Endothelial cell of umbilical vein (primary cell): ENCODE data around the gene BCL10. TPM values are rescaled to one million over a fixed set of nuclear protein-coding genes. Genes with fewer than 3 reads are reported as not detected.

Experiments used
- BruUV-seq: library from RNA; stranded (reverse); fragments of 400-500 nt; replicated peaks from 2 replicates; lab custom pipeline; 2021; lab: Mats Ljungman, UMichigan
- CTCF ChIA-PET: fragments of 300-600, 350-600 bp; sonication (Branson Sonifier 250); formaldehyde crosslinking; loops from one replicate; lab custom pipeline; 2021; ENCODE audit warnings: antibody characterized with exemption, inconsistent platforms; lab: Charles Lee
- POLR2A ChIA-PET: fragments of 300-600, 350-600 bp; sonication (Branson Sonifier 250); formaldehyde crosslinking; loops from one replicate; lab custom pipeline; 2021; ENCODE audit warnings: antibody characterized with exemption, inconsistent platforms; lab: Charles Lee
- DNase-seq: peaks from one replicate; pipeline ENCODE4 v3.0.0-alpha.2; 2011; ENCODE audit warnings: low read depth, low spot score
- FAIRE-seq: peaks from 2 replicates; lab custom pipeline; 2011; peaks lifted over from hg19 to GRCh38; lab: Jason Lieb, UNC
- H2AFZ ChIP-seq: 2 replicates; pipeline ENCODE4 v1.6.0; 2012; ENCODE audit warnings: low read depth, low read length, control low read depth, inconsistent platforms
- H3K27ac ChIP-seq: 2 replicates; pipeline ENCODE4 v1.5.1; 2011; ENCODE audit warnings: low read depth, mild to moderate bottlenecking, control low read depth, low read length, moderate library complexity; ENCODE audit not compliant: insufficient read depth
- H3K27me3 ChIP-seq, 2 experiments: 2 replicates each; pipeline versions ENCODE4 v1.6.0 to v1.6.1; 2011; ENCODE audit warnings: low read length in 2 of 2, mixed read lengths in 1 of 2; ENCODE audit not compliant: control insufficient read depth in 2 of 2, insufficient read depth in 2 of 2
- H3K36me3 ChIP-seq, 2 experiments: 2 replicates in 1 of 2; 3 replicates in 1 of 2; pipeline ENCODE4 v1.5.1; 2011; ENCODE audit warnings: low read length in 2 of 2, mild to moderate bottlenecking in 1 of 2, moderate library complexity in 1 of 2; ENCODE audit not compliant: control insufficient read depth in 2 of 2, insufficient read depth in 2 of 2; ENCODE audit errors: extremely low read depth in 1 of 2
- H3K4me1 ChIP-seq: 3 replicates; pipeline ENCODE4 v1.5.1; 2011; ENCODE audit warnings: mild to moderate bottlenecking, low read length; ENCODE audit not compliant: control insufficient read depth, insufficient read depth; ENCODE audit errors: extremely low read depth
- H3K4me2 ChIP-seq: 2 replicates; pipeline ENCODE4 v1.6.1; 2011; ENCODE audit warnings: low read length, control low read depth, mixed read lengths; ENCODE audit not compliant: insufficient read depth
- H3K4me3 ChIP-seq, 3 experiments: fragments of 200-600 bp in 1 of 3; sonication (generic), shearing (Covaris generic) in 1 of 3; replicated peaks in 1 of 3; 2 replicates each; pipeline ENCODE4 v1.5.1; 2011 to 2016; ENCODE audit warnings: control low read depth in 3 of 3, low read length in 3 of 3, mild to moderate bottlenecking in 2 of 3, inconsistent platforms in 1 of 3, low read depth in 1 of 3, moderate library complexity in 1 of 3; ENCODE audit not compliant: insufficient read depth in 1 of 3
- H3K79me2 ChIP-seq: 2 replicates; pipeline ENCODE4 v1.6.0; 2012; ENCODE audit warnings: low read length, inconsistent platforms; ENCODE audit not compliant: control insufficient read depth, insufficient read depth
- H3K9ac ChIP-seq: replicated peaks from 2 replicates; pipeline ENCODE3; 2011; ENCODE audit warnings: low read length, control low read depth; ENCODE audit not compliant: insufficient read depth; ENCODE audit errors: extremely low read depth
- H3K9me1 ChIP-seq: replicated peaks from 3 replicates; pipeline ENCODE4 v1.6.0; 2011; ENCODE audit warnings: mild to moderate bottlenecking, low read length; ENCODE audit not compliant: control insufficient read depth, insufficient read depth; ENCODE audit errors: extremely low read depth
- H3K9me3 ChIP-seq: replicated peaks from 2 replicates; pipeline ENCODE4 v1.5.1; 2012; ENCODE audit warnings: low read length, inconsistent platforms; ENCODE audit not compliant: control insufficient read depth, insufficient read depth
- H4K20me1 ChIP-seq: replicated peaks from 2 replicates; pipeline ENCODE3; 2011; ENCODE audit warnings: mild to moderate bottlenecking, low read length; ENCODE audit not compliant: control insufficient read depth, insufficient read depth; ENCODE audit errors: extremely low read depth
- EZH2 ChIP-seq: IDR thresholded peaks from 2 replicates; pipeline ENCODE4 v1.6.1; 2012; ENCODE audit warnings: borderline replicate concordance, low read depth, mild to moderate bottlenecking, moderate library complexity, low read length, inconsistent platforms; ENCODE audit not compliant: severe bottlenecking
- FOS ChIP-seq: IDR thresholded peaks from 2 replicates; pipeline ENCODE4 v1.6.1; 2011; ENCODE audit warnings: mild to moderate bottlenecking, low read length, moderate library complexity, borderline replicate concordance; ENCODE audit not compliant: insufficient read depth
- GATA2 ChIP-seq: IDR thresholded peaks from 2 replicates; pipeline ENCODE4 v1.7.0; 2011; ENCODE audit warnings: low read depth, mild to moderate bottlenecking, moderate library complexity, mixed read lengths, low read length; ENCODE audit not compliant: insufficient read length, insufficient read depth
- JUN ChIP-seq: IDR thresholded peaks from 2 replicates; pipeline ENCODE4 v1.6.1; 2011; ENCODE audit warnings: borderline replicate concordance, low read depth; ENCODE audit not compliant: insufficient read length, insufficient read depth
- MYC ChIP-seq: IDR thresholded peaks from one replicate; pipeline ENCODE4 v1.6.1; 2011; ENCODE audit warnings: mild to moderate bottlenecking, low read depth, low read length
- POLR2A ChIP-seq: IDR thresholded peaks from 2 replicates; pipeline ENCODE4 v1.6.1; 2012; ENCODE audit warnings: low read depth, mild to moderate bottlenecking, control low read depth, low read length
- POLR2AphosphoS5 ChIP-seq: IDR thresholded peaks from 2 replicates; pipeline ENCODE4 v1.6.1; 2012; ENCODE audit warnings: low read depth, mild to moderate bottlenecking, control low read depth, low read length, moderate library complexity; ENCODE audit not compliant: insufficient read depth
- dilution Hi-C: fragments of 300-500 bp; cut with MboI; formaldehyde crosslinking; loops from one replicate; pipeline ENCODE4 v1.15.0; 2019; ENCODE audit warnings: low sequenced_read_pairs; ENCODE audit not compliant: extremely low pct_ligation_motif_present
- intact Hi-C: fragments of 100-400 bp; cut with micrococcal nuclease; formaldehyde crosslinking; loops from one replicate; pipeline ENCODE4 v1.10.0; 2022
- polyA plus RNA-seq, 4 experiments: library from polyadenylated mRNA; depleted of rRNA in 3 of 4; stranded (reverse) in 3 of 4; unstranded in 1 of 4; fragments of >200 nt; gene quantifications; 2 replicates each; pipeline versions ENCODE4 v1.2.1 to v1.2.3, GENCODE V29; 2011 to 2012; ENCODE audit warnings: missing spikeins in 1 of 4
- total RNA-seq: library from RNA; stranded (reverse); gene quantifications from 2 replicates; pipeline ENCODE4 v1.2.3, GENCODE V29; 2021
- TF ChIP-seq, protein P1 (sequence below): IDR thresholded peaks from 2 replicates; pipeline ENCODE4 v1.6.1; 2011; ENCODE audit not compliant: insufficient read depth, insufficient read length
- TF ChIP-seq, protein P2 (sequence below), 2 donors: IDR thresholded peaks; 1 replicate in 1 of 2; 2 replicates in 1 of 2; pipeline ENCODE4 v1.5.1; 2011; ENCODE audit warnings: low read length in 2 of 2, mild to moderate bottlenecking in 2 of 2, moderate library complexity in 2 of 2, control low read depth in 1 of 2, inconsistent platforms in 1 of 2, low read depth in 1 of 2; ENCODE audit not compliant: insufficient read depth in 1 of 2; ENCODE audit errors: extremely low read depth in 1 of 2

BCL10 gene
- total and polyA plus RNA-seq, 2 donors (not counting 3 experiments of a cell fraction or from before 2014, with no cell fraction given), result 16.1 to 78.6 TPM

DNA sequence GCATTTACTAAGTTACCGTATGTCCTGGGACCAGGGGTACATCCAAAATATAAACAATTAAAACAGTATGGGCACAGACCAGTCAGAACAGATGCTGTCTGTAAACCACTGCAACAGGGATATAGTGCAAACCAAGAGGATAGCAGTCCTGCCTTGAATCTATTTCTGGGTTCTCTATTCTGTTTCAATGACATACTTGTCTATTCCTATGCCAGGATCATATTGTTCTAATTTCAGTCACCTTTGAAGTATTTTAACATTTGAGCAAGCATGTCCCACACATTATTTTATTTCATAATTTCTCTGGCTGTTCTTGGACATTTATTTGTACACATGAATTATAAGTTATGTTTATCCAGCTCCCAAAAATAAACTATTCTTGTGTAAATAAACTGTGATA lies 47.5 kb downstream of the BCL10 start:
- DNase-seq, result no peak
- dilution Hi-C loops (no loop called here), intact Hi-C loops (no loop called here)
- no peaks in the 10 kb centered on the region for H3K36me3 ChIP-seq
- no TSS peak for BruUV-seq
- no peaks in the 10 kb centered on the region for H3K9me3 ChIP-seq
- no peak overlapping the region for H3K9ac ChIP-seq
- H3K27me3 ChIP-seq, result peaks cover 5 to 18% of the 10 kb centered on the region in 2 experiments
- CTCF ChIA-PET, result interaction anchor here (1.0 to 3.0 kb wide), 3 partner anchors 26 to 284 kb away, joined by 5 to 14 read pairs (median 11); no protein-coding TSS in a partner anchor
- H3K27ac ChIP-seq, result no peak overlapping the region
- no peak for FAIRE-seq
- no peaks in the 10 kb centered on the region for H3K4me1 ChIP-seq
- H4K20me1 ChIP-seq, result no peaks in the 10 kb centered on the region
- no peak overlapping the region for H3K4me3 ChIP-seq
- H3K9me1 ChIP-seq, result no peaks in the 10 kb centered on the region
- TF ChIP-seq, protein P1, sequence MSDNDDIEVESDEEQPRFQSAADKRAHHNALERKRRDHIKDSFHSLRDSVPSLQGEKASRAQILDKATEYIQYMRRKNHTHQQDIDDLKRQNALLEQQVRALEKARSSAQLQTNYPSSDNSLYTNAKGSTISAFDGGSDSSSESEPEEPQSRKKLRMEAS, result no peak
- TF ChIP-seq GATA2 (no peak), JUN (no peak), MYC (no peak), EZH2 (no peak), FOS (no peak), POLR2A (no peak), POLR2AphosphoS5 (no peak)
- TF ChIP-seq, protein P2, sequence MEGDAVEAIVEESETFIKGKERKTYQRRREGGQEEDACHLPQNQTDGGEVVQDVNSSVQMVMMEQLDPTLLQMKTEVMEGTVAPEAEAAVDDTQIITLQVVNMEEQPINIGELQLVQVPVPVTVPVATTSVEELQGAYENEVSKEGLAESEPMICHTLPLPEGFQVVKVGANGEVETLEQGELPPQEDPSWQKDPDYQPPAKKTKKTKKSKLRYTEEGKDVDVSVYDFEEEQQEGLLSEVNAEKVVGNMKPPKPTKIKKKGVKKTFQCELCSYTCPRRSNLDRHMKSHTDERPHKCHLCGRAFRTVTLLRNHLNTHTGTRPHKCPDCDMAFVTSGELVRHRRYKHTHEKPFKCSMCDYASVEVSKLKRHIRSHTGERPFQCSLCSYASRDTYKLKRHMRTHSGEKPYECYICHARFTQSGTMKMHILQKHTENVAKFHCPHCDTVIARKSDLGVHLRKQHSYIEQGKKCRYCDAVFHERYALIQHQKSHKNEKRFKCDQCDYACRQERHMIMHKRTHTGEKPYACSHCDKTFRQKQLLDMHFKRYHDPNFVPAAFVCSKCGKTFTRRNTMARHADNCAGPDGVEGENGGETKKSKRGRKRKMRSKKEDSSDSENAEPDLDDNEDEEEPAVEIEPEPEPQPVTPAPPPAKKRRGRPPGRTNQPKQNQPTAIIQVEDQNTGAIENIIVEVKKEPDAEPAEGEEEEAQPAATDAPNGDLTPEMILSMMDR (IDR thresholded peaks at IDR 0.05; ENCODE audit: extremely low read depth in 1 of 2, insufficient read depth in 1 of 2, low read depth in 1 of 2, low read length in 2 of 2), result no peak
- no peak overlapping the region for H2AFZ ChIP-seq
- H3K4me2 ChIP-seq, result no peak overlapping the region
- POLR2A ChIA-PET, result no interaction called here
- no peaks in the 10 kb centered on the region for H3K79me2 ChIP-seq
